GM12892 (cell line): ENCODE data around the gene CMIP.

ENCODE experiments used
- POLR2A ChIP-seq: IDR thresholded peaks from 2 replicates; pipeline ENCODE4 v1.6.1; 2011; ENCODE audit warnings: low read depth, low read length, control low read depth
- POLR2AphosphoS5 ChIP-seq: IDR thresholded peaks from 2 replicates; pipeline ENCODE4 v1.6.1; 2011; ENCODE audit warnings: low read depth, low read length, control low read depth
- TAF1 ChIP-seq: IDR thresholded peaks from 2 replicates; pipeline ENCODE4 v1.6.1; 2011; ENCODE audit warnings: low read depth, mild to moderate bottlenecking, control low read depth, low read length, borderline replicate concordance

- TF ChIP-seq POLR2A (no peak), TAF1 (no peak), POLR2AphosphoS5 (no peak)
Measured at GRCh38 chr16:81588326-81589081, 143.9 kb downstream of the CMIP start.
